Thoracic aorta (tissue), 2 donors: ENCODE measurements around the gene KNL1. TPM values are rescaled to one million over a fixed set of nuclear protein-coding genes. Genes with fewer than 3 reads are reported as not detected.
"Not testable (repeated sequence)": the region's sequence is repeated elsewhere in the genome, so short reads cannot be mapped to it uniquely, and the experiment has no call there.

Experiments used
- ATAC-seq: fragments of 150-250 bp; one replicate; pipeline ENCODE4 v1.8.0; 2017; ENCODE audit warnings: low read depth; ENCODE audit not compliant: insufficient number of reproducible peaks, low FRiP score
- DNase-seq: peaks from one replicate; pipeline ENCODE4 v3.0.0-alpha.2; 2020; ENCODE audit warnings: low spot score
- H3K27ac ChIP-seq, 2 donors: fragments of 200-600 bp; sonication (generic); 1 replicate in 1 of 2; 2 replicates in 1 of 2; pipeline ENCODE4 v1.5.1; 2016; ENCODE audit warnings: mild to moderate bottlenecking in 2 of 2, moderate library complexity in 2 of 2
- H3K27me3 ChIP-seq: fragments of 200-600 bp; sonication (generic); replicated peaks from 2 replicates; pipeline ENCODE4 v1.6.0; 2016; ENCODE audit warnings: mild to moderate bottlenecking; ENCODE audit not compliant: insufficient read depth
- H3K36me3 ChIP-seq: fragments of 200-600 bp; sonication (generic); one replicate; pipeline ENCODE4 v1.5.1; 2016
- H3K4me1 ChIP-seq, 2 donors: fragments of 200-600 bp; sonication (generic); 1 replicate in 1 of 2; 2 replicates in 1 of 2; pipeline versions ENCODE4 v1.5.1 to v1.6.0; 2016; ENCODE audit warnings: low read depth in 2 of 2, mild to moderate bottlenecking in 1 of 2; ENCODE audit not compliant: control insufficient read depth in 1 of 2
- H3K4me3 ChIP-seq: fragments of 200-600 bp; sonication (generic); 2 replicates; pipeline ENCODE4 v1.5.1; 2016; ENCODE audit warnings: mild to moderate bottlenecking
- H3K9me3 ChIP-seq: fragments of 200-600 bp; sonication (generic); 2 replicates; pipeline ENCODE4 v1.5.1; 2016
- CTCF ChIP-seq: fragments of 200-600 bp; sonication (generic); IDR thresholded peaks from one replicate; pipeline ENCODE4 v1.5.1; 2019; ENCODE audit warnings: antibody characterized with exemption
- total RNA-seq, 2 donors: library from RNA; depleted of rRNA; stranded (reverse); fragments of >200 nt; gene quantifications; one replicate each; pipeline versions ENCODE4 v1.1.0 to v1.2.3, GENCODE V29; 2016

The KNL1 gene
- total RNA-seq, 2 donors from 2014 or later: 0.27 to 11.4 TPM

- DNase-seq (peak; percentile 92), ATAC-seq (peak; percentile 81)
- TF ChIP-seq CTCF: no peak
- peak within 1 kb of the TSS; percentile 64 to 70 for H3K27ac ChIP-seq
- peak within 1 kb of the TSS; percentile 90 for H3K4me3 ChIP-seq
- H3K9me3 ChIP-seq: no peaks in the 10 kb centered on the region
- no peaks in the 10 kb centered on the region for H3K27me3 ChIP-seq
- H3K36me3 ChIP-seq: peaks cover 8% of the 10 kb centered on the region
- peaks cover 12 to 20% of the 10 kb centered on the region in 2 donors for H3K4me1 ChIP-seq
Observed at GRCh38 chr15:40569129-40569953, 24.7 kb upstream of the KNL1 start, which contains the start of gene RPUSD2. Gene RPUSD2, plus strand, starts transcription at chr15:40569299. Its CDS starts 39 bp downstream, at chr15:40569338.

GRCh38 chr15:40575113-40575512, 18.9 kb upstream of the KNL1 start:
- DNase-seq: no peak
- no peak for TF ChIP-seq CTCF
- ATAC-seq: no peak

GRCh38 chr15:40576914-40577313, 17.1 kb upstream of the KNL1 start:
- not testable (repeated sequence) for H3K4me3 ChIP-seq, DNase-seq, H3K4me1 ChIP-seq, H3K27ac ChIP-seq, ATAC-seq, H3K27me3 ChIP-seq, H3K9me3 ChIP-seq, H3K36me3 ChIP-seq

More at GRCh38 chr15:40575113-40575512, 18.9 kb upstream of the KNL1 start:
- Histone ChIP-seq H3K36me3 (peaks cover 8% of the 10 kb centered on the region), H3K27me3 (no peaks in the 10 kb centered on the region), H3K4me3 (no peak overlapping the region), H3K27ac (no peak overlapping the region), H3K9me3 (no peaks in the 10 kb centered on the region), H3K4me1 (peaks cover 7% of the 10 kb centered on the region in 2 donors)

- no peaks in the 10 kb centered on the region for H3K9me3 ChIP-seq
- ATAC-seq: no peak
- TF ChIP-seq CTCF: no peak
Observed at GRCh38 chr15:40578892-40579291, 15.2 kb upstream of the KNL1 start.

GRCh38 chr15:40581796-40582195, 12.3 kb upstream of the KNL1 start:
- not testable (repeated sequence) for H3K36me3 ChIP-seq, H3K4me1 ChIP-seq, H3K9me3 ChIP-seq, H3K27ac ChIP-seq, H3K4me3 ChIP-seq, H3K27me3 ChIP-seq, ATAC-seq, DNase-seq

More at GRCh38 chr15:40578892-40579291, 15.2 kb upstream of the KNL1 start:
- no peak for DNase-seq
- Histone ChIP-seq H3K4me1 (no peaks in the 10 kb centered on the region), H3K36me3 (peaks cover 2% of the 10 kb centered on the region), H3K27ac (no peak overlapping the region), H3K27me3 (no peaks in the 10 kb centered on the region), H3K4me3 (no peak overlapping the region)

- no peak overlapping the region for H3K27ac ChIP-seq
- TF ChIP-seq CTCF: no peak
- H3K9me3 ChIP-seq: no peaks in the 10 kb centered on the region
- no peak for DNase-seq
- H3K4me3 ChIP-seq: peak overlapping the region; percentile 47
- H3K27me3 ChIP-seq: no peaks in the 10 kb centered on the region
- no peak for ATAC-seq
- H3K4me1 ChIP-seq: no peaks in the 10 kb centered on the region
- H3K36me3 ChIP-seq: no peaks in the 10 kb centered on the region
Observed at GRCh38 chr15:40582726-40583246, 11.3 kb upstream of the KNL1 start.
